ENCODE measurements around the gene GCAT.

GCAT gene

DNA sequence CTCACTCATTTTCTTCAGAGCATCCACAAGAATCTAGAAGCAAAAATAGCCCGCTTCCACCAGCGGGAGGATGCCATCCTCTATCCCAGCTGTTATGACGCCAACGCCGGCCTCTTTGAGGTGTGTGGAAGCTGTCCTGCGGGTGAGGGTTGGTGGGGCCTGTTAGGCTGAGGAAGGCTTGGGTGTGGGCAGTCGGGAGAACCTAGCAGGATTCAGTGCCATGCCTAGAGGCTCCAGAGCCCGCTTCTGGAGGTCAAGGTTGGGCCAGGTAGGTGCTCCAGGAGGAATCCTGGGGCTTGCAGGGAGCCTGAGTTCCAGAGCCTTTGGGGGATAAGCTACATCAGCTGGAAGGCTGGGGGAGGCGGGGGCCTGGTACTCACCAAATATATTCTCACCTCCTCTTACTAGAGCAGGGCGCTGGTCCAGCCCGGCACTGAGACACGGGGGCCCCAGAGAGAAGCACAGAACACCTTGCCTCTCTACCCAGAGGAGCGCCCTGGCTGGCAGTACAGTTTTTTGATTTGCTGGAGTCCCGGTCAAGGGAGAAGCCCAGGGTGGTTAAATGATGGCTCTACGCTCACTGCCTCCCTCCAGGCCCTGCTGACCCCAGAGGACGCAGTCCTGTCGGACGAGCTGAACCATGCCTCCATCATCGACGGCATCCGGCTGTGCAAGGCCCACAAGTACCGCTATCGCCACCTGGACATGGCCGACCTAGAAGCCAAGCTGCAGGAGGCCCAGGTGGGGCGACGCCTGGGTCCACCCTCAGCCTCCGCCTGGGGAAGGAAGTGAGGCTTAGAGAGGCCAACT is 5.3 kb downstream of the GCAT start:
- no peak for DNase-seq

DNA sequence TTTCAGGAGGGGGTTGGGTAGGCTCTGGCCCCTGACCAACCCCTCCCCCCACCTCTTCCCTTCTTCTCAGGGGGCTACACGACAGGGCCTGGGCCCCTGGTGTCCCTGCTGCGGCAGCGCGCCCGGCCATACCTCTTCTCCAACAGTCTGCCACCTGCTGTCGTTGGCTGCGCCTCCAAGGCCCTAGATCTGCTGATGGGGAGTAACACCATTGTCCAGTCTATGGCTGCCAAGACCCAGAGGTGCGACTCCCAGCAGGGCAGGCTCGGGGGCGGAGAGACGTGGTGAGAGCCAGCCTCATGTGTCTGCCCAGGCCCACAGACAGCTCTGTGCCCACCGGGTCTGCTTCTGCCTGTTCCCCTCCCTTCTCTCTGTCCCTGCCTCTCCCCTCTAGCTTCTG is 7.9 kb downstream of the GCAT start:
- DNase-seq: no peak

DNA sequence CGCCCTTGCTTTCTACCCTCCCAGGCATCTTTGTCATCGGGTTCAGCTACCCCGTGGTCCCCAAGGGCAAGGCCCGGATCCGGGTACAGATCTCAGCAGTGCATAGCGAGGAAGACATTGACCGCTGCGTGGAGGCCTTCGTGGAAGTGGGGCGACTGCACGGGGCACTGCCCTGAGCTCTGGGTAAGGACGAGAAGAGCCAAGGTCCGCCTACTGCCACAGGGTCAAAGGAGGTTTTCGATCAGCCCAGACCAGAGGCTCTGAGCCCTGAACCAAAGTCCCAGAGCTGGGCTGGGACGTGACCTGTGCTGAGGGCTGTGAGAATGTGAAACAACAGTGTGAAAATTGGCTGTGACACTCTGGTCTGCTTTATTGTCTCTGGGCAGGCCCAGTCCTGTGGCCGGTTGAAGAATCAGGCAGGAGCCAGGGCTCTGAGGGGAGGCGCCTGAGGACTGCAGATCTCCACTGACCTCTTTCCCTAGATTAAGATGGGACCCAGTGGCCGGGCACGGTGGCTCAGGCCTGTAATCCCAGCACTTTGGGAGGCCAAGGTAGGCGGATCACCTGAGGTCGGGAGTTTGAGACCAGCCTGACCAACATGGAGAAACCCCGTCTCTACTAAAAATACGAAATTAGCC is 8.9 kb downstream of the GCAT start:
- no peak for DNase-seq

DNA sequence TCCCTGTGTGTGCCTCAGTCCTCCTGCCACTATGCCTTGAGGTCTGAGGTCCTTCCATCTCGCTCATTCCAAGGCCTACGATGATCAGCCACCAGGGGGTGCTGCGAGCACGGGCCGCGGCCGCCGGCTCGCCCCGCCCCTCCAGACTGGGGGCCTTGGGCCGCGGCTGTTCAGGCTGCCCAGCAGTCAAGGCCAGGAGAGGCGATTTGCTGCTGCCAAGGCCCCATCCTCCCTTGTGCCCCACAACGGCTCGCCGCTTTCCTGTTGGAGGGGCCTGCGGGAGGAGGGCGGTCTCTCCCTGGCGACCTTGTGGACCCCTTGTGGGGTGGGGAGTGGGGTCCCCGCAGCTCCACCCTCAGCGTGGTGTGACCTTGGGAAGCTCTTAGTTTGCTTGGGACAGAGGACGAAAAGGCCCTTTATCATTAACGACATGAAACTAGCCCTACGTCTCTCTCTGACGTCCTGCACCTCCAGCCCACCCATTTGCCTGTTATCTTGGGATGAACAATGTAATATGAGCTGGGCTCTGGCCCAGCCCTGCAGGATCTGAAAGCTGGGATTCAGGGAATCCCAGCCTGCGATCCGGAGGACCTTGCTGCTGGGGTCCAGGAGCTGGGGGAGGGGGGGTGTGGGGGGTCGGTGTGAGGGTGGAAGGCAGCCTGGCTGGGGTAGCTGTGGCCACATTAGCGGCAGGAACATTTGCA is 10.1 kb downstream of the GCAT start:
- DNase-seq: peak; percentile 88

DNA sequence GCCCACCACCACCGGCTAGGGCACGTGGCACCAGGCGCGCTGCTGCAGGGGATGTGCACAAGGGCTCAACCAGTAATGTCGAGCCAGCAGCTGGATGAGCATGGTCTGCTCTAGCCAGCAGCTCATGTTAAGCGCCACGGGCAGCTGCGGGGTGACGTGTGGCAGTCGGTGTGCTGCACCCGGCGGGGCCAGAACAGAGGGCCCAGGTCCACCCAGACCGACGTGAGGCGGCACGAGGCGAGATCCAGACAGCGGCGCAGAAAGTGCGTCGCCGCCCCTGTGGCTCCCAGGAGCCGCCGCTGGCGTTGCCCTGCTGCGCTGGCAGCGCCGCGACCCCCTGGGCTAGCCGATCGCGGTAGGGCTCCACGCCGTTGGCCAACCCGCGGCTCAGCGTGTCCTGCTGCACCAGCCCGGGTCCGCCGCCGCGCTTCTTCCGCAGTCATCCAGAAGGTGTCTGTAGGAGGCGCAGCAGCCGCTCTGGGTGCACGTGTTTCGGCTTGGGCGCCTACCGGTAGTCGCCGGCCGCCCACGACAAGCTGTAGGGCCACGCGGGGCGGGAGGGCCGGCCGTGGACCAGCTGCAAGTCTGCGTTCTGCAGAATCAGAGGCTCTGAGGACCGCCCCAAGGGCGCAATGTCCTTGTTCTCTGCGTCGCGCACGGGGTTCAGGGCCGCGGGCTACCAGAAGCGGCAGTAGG is 10.8 kb downstream of the GCAT start:
- DNase-seq: peak; percentile 71

DNA sequence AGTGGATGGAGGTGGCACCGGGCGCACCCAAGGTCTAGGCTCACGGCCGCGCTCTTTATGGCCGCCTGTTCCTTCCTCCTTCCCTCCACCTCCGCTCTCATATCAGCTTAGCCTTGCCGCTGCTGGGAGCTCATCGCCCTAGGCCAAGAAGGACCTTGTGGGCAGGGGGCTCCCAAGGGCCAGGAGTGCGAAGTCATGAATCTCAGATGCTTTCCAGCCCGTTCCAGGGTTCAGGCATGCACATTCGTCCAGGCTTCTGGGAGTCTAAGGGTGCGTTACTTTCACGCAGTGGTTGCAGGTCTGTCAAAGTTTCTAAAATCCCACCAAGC is 11.3 kb downstream of the GCAT start:
- DNase-seq: no peak

DNA sequence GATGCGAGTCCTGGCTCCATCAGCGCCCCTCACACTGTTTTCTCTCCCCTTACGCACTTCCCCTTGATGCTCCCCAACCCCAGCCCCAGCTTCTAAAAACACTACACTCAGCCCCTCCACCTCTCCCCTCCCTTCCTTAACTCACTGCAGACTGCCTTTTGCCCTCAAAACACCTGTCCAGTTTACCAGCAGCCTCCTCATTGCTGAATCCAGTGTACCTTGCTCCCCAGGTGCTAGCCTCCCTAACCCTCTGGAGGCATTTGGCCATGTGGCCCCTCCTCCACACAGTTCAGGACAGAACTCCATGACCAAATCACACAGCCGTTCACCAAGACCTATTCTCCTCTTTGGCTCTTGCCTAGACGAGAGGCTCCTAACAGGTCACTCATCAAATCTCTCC is 12.6 kb downstream of the GCAT start:
- DNase-seq: no peak

DNA sequence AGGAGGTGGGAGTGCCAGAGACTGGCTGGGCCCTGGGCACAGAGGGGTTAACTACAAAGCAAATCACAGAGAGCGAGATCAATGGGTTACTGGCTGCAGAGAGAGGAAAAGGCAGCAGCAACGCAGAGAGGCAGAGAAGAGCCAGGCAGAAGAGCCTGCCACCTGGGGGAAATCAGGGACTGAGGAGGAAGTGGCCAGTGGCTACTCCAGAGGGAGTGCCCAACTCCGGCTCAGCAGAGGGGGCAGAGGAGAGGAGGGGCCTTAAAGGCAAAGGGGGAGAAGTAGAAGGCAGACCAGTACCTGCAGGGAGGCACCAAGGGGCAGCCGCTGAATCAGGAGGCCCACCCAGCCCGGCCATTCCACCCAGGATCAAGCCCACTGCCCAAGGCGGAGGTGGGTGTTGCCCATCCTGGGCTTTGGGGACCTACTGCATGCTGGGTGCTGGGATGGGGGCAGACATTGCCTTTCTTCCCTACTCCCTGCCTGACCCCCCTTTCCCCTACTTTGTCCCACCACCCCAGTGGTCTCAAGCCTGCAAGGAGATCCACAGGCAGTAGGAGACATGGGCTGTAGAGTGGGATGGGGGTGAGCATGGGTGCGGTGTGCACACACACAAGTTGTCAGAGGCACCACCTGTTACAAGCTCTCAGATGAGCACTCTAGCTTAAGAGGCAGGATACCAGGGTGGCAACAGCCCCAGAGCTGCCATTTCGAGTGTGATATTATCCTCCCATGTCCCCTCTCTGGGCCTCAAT is 14.5 kb downstream of the GCAT start:
- DNase-seq: no peak

DNA sequence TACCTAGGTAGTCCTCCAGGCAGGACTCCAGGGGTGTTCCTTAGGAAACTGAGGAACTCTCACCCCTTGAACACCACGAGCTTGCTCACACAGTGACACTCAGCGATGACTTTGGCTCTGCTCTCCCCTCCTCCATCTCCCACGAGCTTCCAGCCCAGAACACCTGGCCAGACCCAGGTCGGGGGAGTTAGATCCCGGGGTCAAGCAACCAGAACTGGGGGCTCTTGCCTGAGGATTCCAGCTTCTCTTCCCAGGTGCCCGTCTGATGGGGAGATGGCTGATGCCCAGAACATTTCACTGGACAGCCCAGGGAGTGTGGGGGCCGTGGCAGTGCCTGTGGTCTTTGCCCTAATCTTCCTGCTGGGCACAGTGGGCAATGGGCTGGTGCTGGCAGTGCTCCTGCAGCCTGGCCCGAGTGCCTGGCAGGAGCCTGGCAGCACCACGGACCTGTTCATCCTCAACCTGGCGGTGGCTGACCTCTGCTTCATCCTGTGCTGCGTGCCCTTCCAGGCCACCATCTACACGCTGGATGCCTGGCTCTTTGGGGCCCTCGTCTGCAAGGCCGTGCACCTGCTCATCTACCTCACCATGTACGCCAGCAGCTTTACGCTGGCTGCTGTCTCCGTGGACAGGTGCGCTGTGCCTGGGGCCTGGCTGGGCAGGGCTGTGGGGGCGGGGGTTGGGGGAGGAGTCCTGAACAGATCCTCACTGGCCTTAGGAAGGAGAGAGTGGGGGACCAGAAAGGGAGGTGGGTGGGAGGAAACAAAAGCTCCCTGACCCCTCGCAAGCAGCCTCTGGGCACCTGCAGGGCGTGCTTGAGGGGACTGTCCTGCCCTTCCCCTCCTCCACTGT is 15.6 kb downstream of the GCAT start, which contains the start of gene GALR3:
GALR3 (plus strand) TSS at position 249 of the 852 bp plus-strand sequence; CDS start at position 274, 25 bp downstream.
- no peak for DNase-seq

DNA sequence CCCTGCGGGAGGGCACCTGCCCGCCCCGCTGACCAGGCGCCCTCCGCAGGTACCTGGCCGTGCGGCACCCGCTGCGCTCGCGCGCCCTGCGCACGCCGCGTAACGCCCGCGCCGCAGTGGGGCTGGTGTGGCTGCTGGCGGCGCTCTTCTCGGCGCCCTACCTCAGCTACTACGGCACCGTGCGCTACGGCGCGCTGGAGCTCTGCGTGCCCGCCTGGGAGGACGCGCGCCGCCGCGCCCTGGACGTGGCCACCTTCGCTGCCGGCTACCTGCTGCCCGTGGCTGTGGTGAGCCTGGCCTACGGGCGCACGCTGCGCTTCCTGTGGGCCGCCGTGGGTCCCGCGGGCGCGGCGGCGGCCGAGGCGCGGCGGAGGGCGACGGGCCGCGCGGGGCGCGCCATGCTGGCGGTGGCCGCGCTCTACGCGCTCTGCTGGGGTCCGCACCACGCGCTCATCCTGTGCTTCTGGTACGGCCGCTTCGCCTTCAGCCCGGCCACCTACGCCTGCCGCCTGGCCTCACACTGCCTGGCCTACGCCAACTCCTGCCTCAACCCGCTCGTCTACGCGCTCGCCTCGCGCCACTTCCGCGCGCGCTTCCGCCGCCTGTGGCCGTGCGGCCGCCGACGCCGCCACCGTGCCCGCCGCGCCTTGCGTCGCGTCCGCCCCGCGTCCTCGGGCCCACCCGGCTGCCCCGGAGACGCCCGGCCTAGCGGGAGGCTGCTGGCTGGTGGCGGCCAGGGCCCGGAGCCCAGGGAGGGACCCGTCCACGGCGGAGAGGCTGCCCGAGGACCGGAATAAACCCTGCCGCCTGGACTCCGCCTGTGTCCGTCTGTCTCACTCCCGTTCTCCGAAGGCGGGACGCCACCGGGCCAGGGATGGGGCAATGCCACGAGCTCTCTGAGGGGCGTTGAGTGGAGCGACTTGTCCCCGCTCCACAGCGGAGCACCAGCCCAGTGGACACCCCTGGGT is 17.2 kb downstream of the GCAT start:
- peak; percentile 13 for DNase-seq

DNA sequence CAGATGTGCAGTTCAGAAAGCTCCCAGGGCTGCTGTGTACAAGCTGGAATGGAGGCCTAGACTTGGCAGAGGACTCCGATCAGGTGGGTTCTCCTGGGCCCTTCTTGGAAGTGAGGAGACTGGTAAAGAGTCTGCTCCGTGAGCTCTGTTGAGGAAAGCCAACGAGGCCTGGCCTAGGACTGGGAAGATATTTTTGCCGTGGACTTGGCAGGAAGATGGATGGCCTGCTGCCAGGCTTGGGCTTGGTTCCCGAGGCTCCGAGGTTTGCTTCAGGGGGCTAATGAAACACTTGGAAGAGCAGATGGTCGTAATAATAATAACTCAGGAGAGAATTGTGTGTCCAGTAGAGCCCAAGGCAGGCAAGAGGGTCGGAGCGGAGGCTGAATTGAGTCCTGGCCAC is 19.3 kb downstream of the GCAT start:
- DNase-seq: no peak

DNA sequence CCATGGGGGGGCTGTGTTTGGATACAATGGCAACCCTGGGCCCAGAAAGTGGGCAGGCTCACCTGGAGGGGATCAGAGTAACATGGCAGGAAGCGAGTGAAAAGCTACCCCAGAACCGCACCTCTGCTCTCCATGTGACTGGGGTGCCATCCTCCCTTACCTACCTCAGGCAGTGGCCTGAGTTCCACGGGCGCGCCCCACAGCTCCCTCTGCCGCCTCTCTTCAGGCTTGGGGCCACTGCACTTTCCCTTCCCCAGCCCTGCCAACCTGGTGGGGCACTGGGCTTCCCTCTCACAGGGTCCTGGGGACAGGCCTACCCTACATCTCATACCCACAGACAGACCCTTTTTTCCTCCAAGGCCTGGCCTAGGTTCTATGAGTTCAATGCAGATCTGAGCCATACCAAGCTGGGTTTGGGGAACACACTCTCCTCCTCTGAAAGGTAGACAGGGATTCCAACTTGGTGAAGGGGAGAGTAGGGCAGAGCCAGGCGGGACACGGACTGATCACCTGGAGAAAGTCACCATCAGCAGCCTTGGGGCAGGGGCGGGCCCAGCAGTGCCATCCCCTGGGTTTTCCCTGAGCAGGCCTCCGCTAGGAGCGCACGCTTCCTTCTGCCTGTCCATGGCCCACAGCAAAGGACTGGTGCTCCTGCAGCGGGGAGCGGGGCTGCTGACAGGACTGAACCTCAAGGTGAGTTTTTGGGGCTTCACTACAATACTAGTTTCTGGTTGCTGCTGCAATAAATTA is 22.5 kb downstream of the GCAT start:
- DNase-seq: no peak

DNA sequence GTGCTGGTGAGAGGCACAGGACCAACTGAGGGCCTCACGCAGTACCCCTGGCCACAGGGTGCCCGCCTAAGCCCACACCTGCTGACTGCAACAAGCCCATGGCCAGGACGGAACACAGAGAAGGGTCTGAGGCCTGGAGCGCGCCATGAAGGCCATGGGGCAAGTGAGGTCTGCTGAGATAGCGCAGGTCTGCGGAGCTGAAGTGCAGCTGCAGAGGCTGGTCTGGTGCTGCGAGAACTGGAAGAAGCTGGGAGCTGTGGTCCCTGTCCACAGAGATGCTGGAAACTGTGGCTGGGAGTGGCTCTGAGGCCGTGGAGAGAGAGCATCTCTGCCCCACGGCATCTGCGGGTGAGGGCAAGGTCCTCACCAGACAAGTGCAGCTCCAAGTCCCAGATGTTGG is 23.7 kb downstream of the GCAT start:
- no peak for DNase-seq

DNA sequence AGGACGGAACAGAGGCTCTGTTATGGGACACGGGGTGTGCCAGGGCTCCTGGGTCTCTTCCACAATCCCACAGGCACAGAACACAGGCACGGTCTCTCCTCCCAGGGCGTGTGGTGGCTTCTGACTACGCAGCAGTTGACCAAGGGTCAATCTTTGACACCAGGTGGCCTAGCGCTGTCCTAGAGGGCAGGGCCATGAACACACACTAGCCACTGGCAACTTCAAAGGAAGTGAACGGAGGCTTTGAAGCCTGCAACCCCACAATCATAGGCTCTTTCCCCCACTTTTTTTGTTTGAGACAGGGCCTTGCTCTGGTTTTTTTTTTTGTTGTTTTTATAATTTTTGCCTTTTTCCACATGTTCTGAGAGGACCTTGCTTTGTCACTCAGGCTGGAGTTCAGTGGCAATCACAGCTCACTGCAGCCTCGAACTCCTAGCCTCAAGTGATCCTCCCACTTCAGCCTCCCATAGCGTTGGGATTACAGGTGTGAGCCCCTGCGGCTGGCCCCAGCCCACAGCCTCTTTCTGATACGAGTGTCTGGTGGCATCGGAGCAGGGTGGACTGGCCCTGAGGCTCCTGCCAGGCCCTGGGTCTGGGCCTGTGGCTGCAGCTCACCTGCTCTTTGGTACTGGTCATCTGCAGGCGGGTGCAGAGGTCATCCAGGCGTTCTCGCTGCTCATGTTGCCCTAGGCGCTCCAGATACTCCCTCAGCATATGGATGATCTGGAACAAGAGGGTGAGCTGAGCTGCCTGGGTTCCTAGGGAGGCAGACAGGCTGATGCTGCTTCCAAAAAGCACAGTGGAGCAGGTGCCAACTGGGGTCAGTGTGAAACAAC is 24.5 kb downstream of the GCAT start:
- no peak for DNase-seq

DNA sequence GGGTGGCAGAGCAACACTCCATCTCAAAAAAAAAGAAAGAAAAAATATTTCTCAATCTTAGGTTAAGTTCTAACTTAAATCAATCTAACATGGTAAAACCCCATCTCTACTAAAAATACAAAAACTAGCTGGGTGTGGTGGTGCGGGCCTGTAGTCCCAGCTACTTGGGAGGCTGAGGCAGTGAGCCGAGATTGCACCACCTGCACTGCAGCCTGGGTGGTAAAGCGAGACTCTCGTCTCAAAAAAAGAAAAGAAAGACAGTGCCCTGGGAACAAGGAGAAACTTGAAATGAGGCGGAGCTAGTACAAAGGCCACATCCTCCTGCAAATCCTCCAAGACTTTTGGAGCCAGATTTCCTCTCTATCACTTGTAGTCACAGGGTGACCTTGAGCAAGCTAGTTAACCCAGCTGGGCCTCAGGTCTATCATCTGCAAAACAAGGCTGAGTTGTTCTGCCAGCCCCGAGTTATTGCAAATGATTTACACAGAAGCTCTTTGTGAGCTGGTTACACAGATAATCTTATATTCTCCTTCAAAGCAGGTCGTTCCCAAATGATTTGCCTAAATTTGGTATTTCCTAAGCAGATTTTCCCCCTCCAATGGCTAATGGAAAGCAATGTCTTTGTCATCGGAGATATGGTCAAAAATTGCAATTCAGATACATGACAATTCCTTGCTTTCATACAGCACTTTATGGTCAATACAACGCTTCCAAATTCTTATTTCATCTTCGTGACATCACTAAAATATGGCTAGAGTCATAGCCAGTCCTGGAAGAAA is 34.5 kb downstream of the GCAT start:
- no peak for DNase-seq

DNA sequence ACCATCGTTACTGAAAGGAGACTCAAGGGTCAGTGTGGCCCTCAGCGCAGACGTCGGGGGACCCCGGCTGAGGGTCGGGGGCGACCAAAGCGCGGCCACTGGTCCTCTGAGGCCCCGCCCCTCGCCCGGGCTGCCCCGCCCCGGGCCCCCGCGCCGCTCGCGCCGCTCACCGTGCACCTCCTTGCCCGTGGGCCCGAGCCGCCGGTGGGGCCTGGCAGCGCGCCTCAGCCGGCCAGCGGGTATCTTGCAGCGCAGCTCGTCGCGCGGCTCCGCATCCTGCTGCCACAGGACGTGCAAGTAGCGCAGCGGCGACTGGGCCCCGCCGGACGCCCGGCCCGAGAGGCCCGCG is 36.0 kb downstream of the GCAT start:
- DNase-seq: peak; percentile 56

DNA sequence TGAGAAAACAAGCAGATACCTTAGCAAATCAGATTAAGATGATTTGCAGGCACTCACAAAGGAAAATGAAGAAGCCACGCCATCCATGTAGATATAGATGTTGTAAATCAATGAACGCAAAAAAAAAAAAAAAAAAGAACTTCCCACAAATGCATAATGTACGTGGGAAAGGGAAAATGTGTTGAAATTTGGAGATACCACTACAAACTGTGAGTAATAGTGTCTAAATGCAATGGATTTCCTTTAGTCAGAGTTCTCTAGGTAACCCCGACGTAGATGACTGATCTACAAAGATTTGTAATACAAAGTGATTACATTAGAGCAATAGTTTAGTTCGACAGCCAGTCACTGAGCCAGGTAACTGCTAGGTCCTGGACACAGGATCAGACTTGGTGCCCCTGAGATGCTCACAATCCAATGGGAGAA is 37.2 kb downstream of the GCAT start:
- no peak for DNase-seq

DNA sequence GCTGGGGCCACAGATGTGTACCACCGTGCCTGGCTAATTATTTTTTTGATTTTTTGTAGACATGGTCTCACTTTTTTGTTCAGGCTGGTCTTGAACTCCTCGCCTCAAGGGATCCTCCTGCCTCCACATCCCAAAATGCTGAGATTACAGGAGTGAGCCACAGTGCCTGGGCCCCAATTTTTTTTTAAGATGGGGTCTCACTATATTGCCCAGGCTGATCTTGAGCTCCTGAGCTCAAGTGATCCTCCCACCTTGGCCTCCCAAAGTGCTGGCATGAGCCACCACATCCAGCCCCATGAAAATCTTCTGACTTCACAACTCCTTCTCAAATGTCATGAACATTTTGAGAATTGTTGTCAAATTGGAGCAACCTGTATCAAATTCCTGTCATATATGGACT is 38.7 kb downstream of the GCAT start:
- DNase-seq: no peak
